K562 (cell line): ENCODE results near the gene PSAT1. TPM values are rescaled to one million over a fixed set of nuclear protein-coding genes. Genes with fewer than 3 reads are reported as not detected.
A peak's percentile ranks its signal among the peaks of the same experiment; 100 is the strongest.

Source experiments
- ATAC-seq: fragments of 200-7000 bp; cut with Tn5 transposase; 3 replicates; pipeline ENCODE4 v1.9.1; 2020; ENCODE audit warnings: moderate library complexity
- BruUV-seq: library from RNA; stranded (reverse); fragments of 400-500 nt; replicated peaks from 2 replicates; lab custom pipeline; 2021; lab: Mats Ljungman, UMichigan
- CTCF ChIA-PET: fragments of 300-600 bp; formaldehyde crosslinking; extraction: SDS; loops from one replicate; lab custom pipeline; 2021; ENCODE audit warnings: low intra/inter-chr PET ratio; lab: Yijun Ruan, JAX
- POLR2A ChIA-PET: fragments of 300-600, 350-650 bp; sonication (Branson Sonifier 250); formaldehyde crosslinking; extraction: SDS; loops from one replicate; lab custom pipeline; 2021; ENCODE audit warnings: antibody characterized with exemption, inconsistent platforms; lab: Yijun Ruan, JAX
- DNase-seq, 4 experiments: peaks; one replicate each; pipeline versions ENCODE4 v3.0.0 to v3.0.0-alpha.2; 2011 to 2018; ENCODE audit warnings: low spot score in 3 of 4, mixed read lengths in 3 of 4; ENCODE audit errors: extremely low read depth in 1 of 4
- FAIRE-seq: peaks from 2 replicates; lab custom pipeline; 2011; peaks lifted over from hg19 to GRCh38; lab: Jason Lieb, UNC
- H2AFZ ChIP-seq: 2 replicates; pipeline ENCODE4 v1.6.0; 2011; ENCODE audit warnings: low read depth, low read length, control low read depth, inconsistent platforms
- H3K27ac ChIP-seq: fragments of 200-600 bp; 3 replicates; pipeline ENCODE4 v1.8.0; 2011; ENCODE audit warnings: low read depth, mild to moderate bottlenecking, control low read depth, inconsistent platforms, low read length, moderate library complexity, mixed read lengths; ENCODE audit errors: extremely low read depth
- H3K27me3 ChIP-seq, 2 experiments: fragments of 300-600 bp in 1 of 2; 2 replicates in 1 of 2; 3 replicates in 1 of 2; pipeline versions ENCODE4 v1.6.0 to v1.8.0; 2011; ENCODE audit warnings: inconsistent platforms in 2 of 2, low read length in 2 of 2, mild to moderate bottlenecking in 1 of 2, mixed read lengths in 1 of 2, moderate library complexity in 1 of 2; ENCODE audit not compliant: control insufficient read depth in 2 of 2, insufficient read depth in 2 of 2
- H3K36me3 ChIP-seq: fragments of 300-600 bp; 3 replicates; pipeline ENCODE4 v1.8.0; 2011; ENCODE audit warnings: mild to moderate bottlenecking, low read length, inconsistent platforms; ENCODE audit not compliant: control insufficient read depth, insufficient read depth
- H3K4me1 ChIP-seq, 2 experiments: fragments of 200-600 bp in 1 of 2; replicated peaks in 1 of 2; 2 replicates in 1 of 2; 3 replicates in 1 of 2; pipeline versions ENCODE4 v1.5.1 to v1.8.0; 2011; ENCODE audit warnings: inconsistent platforms in 2 of 2, low read length in 2 of 2, mild to moderate bottlenecking in 1 of 2, mixed read lengths in 1 of 2, moderate library complexity in 1 of 2; ENCODE audit not compliant: control insufficient read depth in 2 of 2, insufficient read depth in 2 of 2
- H3K4me2 ChIP-seq: 2 replicates; pipeline ENCODE4 v1.6.1; 2011; ENCODE audit warnings: low read length, control low read depth, inconsistent platforms, mixed read lengths; ENCODE audit not compliant: insufficient read depth
- H3K4me3 ChIP-seq: fragments of 200-600 bp; sonication (generic), shearing (Covaris generic); 2 replicates; pipeline ENCODE4 v1.5.1; 2016; ENCODE audit warnings: control low read depth, inconsistent platforms
- H3K79me2 ChIP-seq: fragments of 200-600 bp; 3 replicates; pipeline ENCODE4 v1.8.0; 2011; ENCODE audit warnings: low read length, inconsistent platforms; ENCODE audit not compliant: control insufficient read depth, insufficient read depth
- H3K9ac ChIP-seq, 2 experiments: 2 replicates each; pipeline versions ENCODE4 v1.6.0 to v1.6.1; 2011; ENCODE audit warnings: low read depth in 2 of 2, low read length in 2 of 2, control low read depth in 1 of 2, inconsistent platforms in 1 of 2, mild to moderate bottlenecking in 1 of 2, mixed read lengths in 1 of 2; ENCODE audit not compliant: insufficient read depth in 1 of 2
- H3K9me1 ChIP-seq: one replicate; pipeline ENCODE4 v1.6.0; 2011; ENCODE audit warnings: inconsistent platforms, mild to moderate bottlenecking, low read length, moderate library complexity; ENCODE audit not compliant: control insufficient read depth, insufficient read depth
- H3K9me3 ChIP-seq: replicated peaks from 2 replicates; pipeline ENCODE4 v1.5.1; 2011; ENCODE audit warnings: low read depth, low read length, inconsistent platforms; ENCODE audit not compliant: control insufficient read depth, insufficient read depth
- H4K20me1 ChIP-seq: replicated peaks from 2 replicates; pipeline ENCODE4 v1.6.1; 2011; ENCODE audit warnings: low read length, inconsistent platforms, mixed read lengths; ENCODE audit not compliant: control insufficient read depth, insufficient read depth
- CBX2 ChIP-seq: fragments of 200-600 bp; sonication (generic); IDR thresholded peaks from one replicate; pipeline ENCODE4 v1.6.1; 2012; ENCODE audit warnings: mild to moderate bottlenecking, low read length, inconsistent platforms; ENCODE audit not compliant: insufficient read depth, poor library complexity, severe bottlenecking
- CREM ChIP-seq: IDR thresholded peaks from 2 replicates; pipeline ENCODE4 v1.6.1; 2014; ENCODE audit warnings: antibody characterized with exemption, low read depth
- DPF2 ChIP-seq: fragments of 450-650 bp; IDR thresholded peaks from 2 replicates; pipeline ENCODE4 v1.6.1; 2016
- ELF2 ChIP-seq: fragments of 250-450 bp; sonication (Bioruptor Pico); IDR thresholded peaks from 2 replicates; pipeline ENCODE4 v1.5.0; 2021; ENCODE audit warnings: mild to moderate bottlenecking
- EZH2 ChIP-seq: IDR thresholded peaks from 2 replicates; pipeline ENCODE4 v1.6.1; 2012; ENCODE audit warnings: low read depth, mild to moderate bottlenecking, inconsistent platforms, low read length, borderline replicate concordance
- HDAC1 ChIP-seq, 2 experiments: fragments of 450-650 bp; IDR thresholded peaks; 2 replicates each; pipeline ENCODE4 v1.6.1; 2016 to 2017; ENCODE audit warnings: inconsistent platforms in 1 of 2, mild to moderate bottlenecking in 1 of 2, moderate library complexity in 1 of 2
- HNRNPK ChIP-seq: fragments of 200-400 bp; formaldehyde crosslinking; IDR thresholded peaks from one replicate; pipeline ENCODE4 v1.6.1; 2018; ENCODE audit warnings: mild to moderate bottlenecking, low read depth, low read length; ENCODE audit not compliant: poor library complexity, severe bottlenecking
- NCOR1 ChIP-seq: fragments of 450-650 bp; IDR thresholded peaks from 2 replicates; pipeline ENCODE4 v1.6.1; 2016; ENCODE audit warnings: mild to moderate bottlenecking, moderate library complexity
- NFE2 ChIP-seq: IDR thresholded peaks from 2 replicates; pipeline ENCODE4 v1.6.1; 2014; ENCODE audit warnings: antibody characterized with exemption, low read depth
- POLR2G ChIP-seq: fragments of 200-400 bp; formaldehyde crosslinking; IDR thresholded peaks from 2 replicates; pipeline ENCODE4 v1.6.1; 2017; ENCODE audit warnings: low read depth, mild to moderate bottlenecking, antibody characterized with exemption, low read length, moderate library complexity
- SREBF1 ChIP-seq: fragments of 150-350 bp; IDR thresholded peaks from 2 replicates; pipeline ENCODE4 v1.6.1; 2014; ENCODE audit warnings: antibody characterized with exemption, low read depth, low read length, borderline replicate concordance
- STAT5A ChIP-seq: IDR thresholded peaks from 2 replicates; pipeline ENCODE4 v1.6.1; 2012; ENCODE audit warnings: low read length, inconsistent platforms, borderline replicate concordance
- TRIM24 ChIP-seq, 2 experiments: fragments of 450-650 bp; IDR thresholded peaks; 2 replicates each; pipeline ENCODE4 v1.6.1; 2016
- XRCC4 ChIP-seq: IDR thresholded peaks from one replicate; pipeline ENCODE4 v1.6.1; 2011; ENCODE audit not compliant: insufficient read depth, insufficient read length; ENCODE audit errors: extremely low read depth
- WGBS: fragments of 100-300 bp; shearing (Covaris generic); methylation state at CpG from one replicate; pipeline ENCODE4 v1.1.6; 2016; ENCODE audit warnings: low coverage, mixed read lengths; ENCODE audit not compliant: insufficient coverage; ENCODE audit errors: missing lambda C conversion rate; 5-methylcytosine and 5-hydroxymethylcytosine counted together
- in situ Hi-C: fragments of 300-500 bp; cut with MboI; formaldehyde crosslinking; loops from 4 replicates; pipeline ENCODE4 v1.15.0; 2018; ENCODE audit warnings: inconsistent platforms, mixed read lengths
- intact Hi-C: fragments of 100-400 bp; cut with micrococcal nuclease; formaldehyde crosslinking; loops from 2 replicates; pipeline ENCODE4 v1.14.2; 2022
- polyA plus RNA-seq, 8 experiments: library from polyadenylated mRNA; depleted of rRNA in 4 of 8; stranded (reverse) in 5 of 8; unstranded in 3 of 8; fragments of >200 nt; fragmentation: Nextera tagmentation in 2 of 8; fragmentation: Illumina TruSeq in 1 of 8; extraction: Ambion mirVana in 2 of 8; extraction: Trizol in 1 of 8; gene quantifications; 2 replicates each; pipeline versions ENCODE4 v1.2.1 to v1.2.3, GENCODE V29; 2011 to 2014; ENCODE audit warnings: inconsistent platforms in 1 of 8, missing spikeins in 1 of 8
- total RNA-seq, 7 experiments: library from RNA; depleted of rRNA in 6 of 7; stranded (reverse); fragments of >200 nt in 6 of 7; fragmentation: Illumina TruSeq in 2 of 7; extraction: Trizol in 2 of 7; gene quantifications; 2 replicates each; pipeline versions ENCODE4 v1.2.1 to v1.2.3, GENCODE V29; 2011 to 2021; ENCODE audit warnings: low replicate concordance in 1 of 7
- TF ChIP-seq, protein P1 (sequence below): fragments of 250-450 bp; sonication (Bioruptor Pico); IDR thresholded peaks from 2 replicates; pipeline ENCODE4 v1.5.0; 2020; ENCODE audit warnings: mild to moderate bottlenecking

Gene PSAT1
- total and polyA plus RNA-seq, 9 of the 15 experiments (the other 6 are each of a cell fraction or from before 2014, with no cell fraction given): 29.7 to 151 (median 98.3) TPM

DNA sequence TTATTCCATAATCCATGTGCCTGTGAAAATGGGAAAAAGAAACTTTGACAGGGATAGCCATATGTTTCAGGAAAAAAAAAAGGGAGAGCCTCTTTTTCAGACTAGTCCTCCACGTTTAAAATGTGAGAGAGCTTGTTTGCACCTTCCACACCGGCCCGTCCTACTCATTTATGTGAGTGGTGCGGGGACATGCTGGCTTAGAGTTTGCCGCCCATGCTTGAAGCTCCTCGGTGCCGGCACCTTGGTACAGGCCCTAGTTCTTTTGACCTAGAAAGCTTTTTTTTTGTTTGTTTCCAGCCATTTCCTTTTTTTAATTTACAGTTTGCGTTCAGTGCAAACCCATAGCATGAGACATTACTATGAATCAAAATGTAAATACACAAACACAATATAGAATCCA, 27.8 kb downstream of the PSAT1 start:
- H3K79me2 ChIP-seq: no peaks in the 10 kb centered on the region
- H4K20me1 ChIP-seq: peaks cover 13% of the 10 kb centered on the region
- H2AFZ ChIP-seq: no peak overlapping the region
- H3K27me3 ChIP-seq: no peaks in the 10 kb centered on the region
- TF ChIP-seq POLR2G (0 out of 2 replicates have a peak, but pooled peaks have one; percentile 10), CBX2 (no peak)
- H3K9me1 ChIP-seq: no peaks in the 10 kb centered on the region
- WGBS: 88% methylated on average over 5 of the region's 8 CpGs
- no peak overlapping the region; the same call in 2 of the 3 replicates for H3K27ac ChIP-seq
- peak overlapping the region in 1 of 2 experiments; percentile 20; a peak in 1 of 4 replicates for H3K9ac ChIP-seq
- in situ Hi-C loops: no loop called here
- no peak overlapping the region for H3K4me3 ChIP-seq
- H3K9me3 ChIP-seq: no peaks in the 10 kb centered on the region
- H3K4me2 ChIP-seq: no peak overlapping the region
- peaks cover 0 to 15% of the 10 kb centered on the region in 2 experiments; a peak in 3 of 5 replicates for H3K4me1 ChIP-seq
- FAIRE-seq (no peak), ATAC-seq (peak; percentile 22), DNase-seq (no peak)
- intact Hi-C loops: no loop called here
- POLR2A ChIA-PET: interaction anchor here (0.7 to 2.0 kb wide), 4 partner anchors 9 to 12 kb away, joined by 3 to 11 read pairs (median 6); no protein-coding TSS in a partner anchor
- peaks cover 28% of the 10 kb centered on the region for H3K36me3 ChIP-seq
- CTCF ChIA-PET: no interaction called here
- no TSS peak for BruUV-seq

DNA sequence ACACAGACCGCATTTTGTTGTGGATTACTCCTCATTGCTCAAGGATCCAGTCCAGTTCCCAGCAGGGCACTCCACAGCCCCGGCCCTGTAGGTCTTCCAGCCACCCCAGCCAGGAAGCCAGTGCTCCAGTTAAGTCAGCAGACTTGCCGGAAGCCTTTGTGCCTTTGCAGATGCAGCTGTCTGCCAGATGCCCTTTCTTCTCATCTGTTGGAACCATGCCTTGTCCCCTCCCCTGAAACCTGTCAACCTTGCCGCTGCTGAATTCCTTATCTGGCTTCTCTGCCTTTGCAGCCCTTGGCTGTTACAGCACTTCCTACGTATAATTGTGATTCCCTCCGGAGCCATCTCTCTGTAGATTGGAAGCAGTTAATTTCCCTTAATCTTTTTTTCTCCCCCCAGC, 28.4 kb downstream of the PSAT1 start:
- intact Hi-C loops: no loop called here
- FAIRE-seq (peak; percentile 92), ATAC-seq (peak; percentile 76), DNase-seq (peak; percentile 14 to 82 (median 44))
- Histone ChIP-seq H3K9ac (peak overlapping the region in 1 of 2 experiments; percentile 20; a peak in 1 of 4 replicates), H3K36me3 (peaks cover 23% of the 10 kb centered on the region), H3K4me2 (peak overlapping the region; percentile 25; the same call in 1 of the 2 replicates), H3K27me3 (no peaks in the 10 kb centered on the region), H3K4me3 (no peak overlapping the region), H3K9me3 (no peaks in the 10 kb centered on the region), H3K9me1 (no peaks in the 10 kb centered on the region), H3K4me1 (peaks cover 0 to 15% of the 10 kb centered on the region in 2 experiments; a peak in 3 of 5 replicates), H2AFZ (0 out of 2 replicates have a peak overlapping the region, but pooled peaks have one; percentile 19), H4K20me1 (peaks cover 13% of the 10 kb centered on the region), H3K27ac (peak overlapping the region; percentile 60; the same call in 2 of the 3 replicates), H3K79me2 (no peaks in the 10 kb centered on the region)
- no TSS peak for BruUV-seq
- POLR2A ChIA-PET: interaction anchor here (0.7 to 2.0 kb wide), 4 partner anchors 10 to 13 kb away, joined by 3 to 11 read pairs (median 6); no protein-coding TSS in a partner anchor
- CTCF ChIA-PET: interaction anchor here (0.7 kb wide), 1 partner anchor 950 kb away, joined by 5 read pairs; no protein-coding TSS in a partner anchor
- in situ Hi-C loops: no loop called here
- 11% methylated on average over 5 of the region's 6 CpGs for WGBS
- TF ChIP-seq HNRNPK (no peak), TRIM24 (IDR thresholded peaks at IDR 0.05) (peak; percentile 70 to 71; a peak in 3 of 4 replicates), XRCC4 (no peak), ELF2 (no peak), NFE2 (no peak), CREM (peak; percentile 31; the same call in 1 of the 2 replicates), DPF2 (peak; percentile 59), SREBF1 (no peak), STAT5A (peak; percentile 57), HDAC1 (IDR thresholded peaks at IDR 0.05) (peak in 1 of 2 experiments; percentile 57; a peak in 2 of 4 replicates), NCOR1 (peak; percentile 75), EZH2 (no peak)
- TF ChIP-seq, protein P1, sequence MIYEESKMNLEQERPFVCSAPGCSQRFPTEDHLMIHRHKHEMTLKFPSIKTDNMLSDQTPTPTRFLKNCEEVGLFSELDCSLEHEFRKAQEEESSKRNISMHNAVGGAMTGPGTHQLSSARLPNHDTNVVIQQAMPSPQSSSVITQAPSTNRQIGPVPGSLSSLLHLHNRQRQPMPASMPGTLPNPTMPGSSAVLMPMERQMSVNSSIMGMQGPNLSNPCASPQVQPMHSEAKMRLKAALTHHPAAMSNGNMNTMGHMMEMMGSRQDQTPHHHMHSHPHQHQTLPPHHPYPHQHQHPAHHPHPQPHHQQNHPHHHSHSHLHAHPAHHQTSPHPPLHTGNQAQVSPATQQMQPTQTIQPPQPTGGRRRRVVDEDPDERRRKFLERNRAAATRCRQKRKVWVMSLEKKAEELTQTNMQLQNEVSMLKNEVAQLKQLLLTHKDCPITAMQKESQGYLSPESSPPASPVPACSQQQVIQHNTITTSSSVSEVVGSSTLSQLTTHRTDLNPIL: no peak
